SU-DHL-6 (cell line): ENCODE measurements around the gene ANKRD23.

Source experiments
- H2AFZ ChIP-seq: fragments of 200-600 bp; sonication (generic); 2 replicates; pipeline ENCODE4 v1.6.1; 2014; ENCODE audit warnings: low read depth, mild to moderate bottlenecking, moderate library complexity, mixed read lengths, antibody characterized with exemption, low read length; ENCODE audit not compliant: severe bottlenecking
- H3F3A ChIP-seq: fragments of 200-600 bp; shearing (Covaris generic); 2 replicates; pipeline ENCODE4 v1.6.0; 2016; ENCODE audit warnings: antibody characterized with exemption, mild to moderate bottlenecking; ENCODE audit not compliant: insufficient read depth
- H3K27ac ChIP-seq: fragments of 200-600 bp; sonication (generic); 2 replicates; pipeline ENCODE4 v1.5.1; 2016; ENCODE audit warnings: low read depth, mild to moderate bottlenecking, low read length, moderate library complexity, mixed read lengths
- H3K27me3 ChIP-seq: fragments of 200-600 bp; sonication (generic), shearing (Covaris generic); 2 replicates; pipeline ENCODE4 v1.6.0; 2014; ENCODE audit warnings: mild to moderate bottlenecking, low read length
- H3K36me3 ChIP-seq: fragments of 200-600 bp; sonication (generic); 2 replicates; pipeline ENCODE4 v1.6.1; 2014; ENCODE audit warnings: mild to moderate bottlenecking, low read length, mixed read lengths
- H3K4me2 ChIP-seq: fragments of 300-600, 200-600 bp; shearing (Covaris generic), sonication (generic); 2 replicates; pipeline ENCODE4 v1.6.0; 2014; ENCODE audit warnings: low read length, low read depth, mild to moderate bottlenecking; ENCODE audit not compliant: poor library complexity, severe bottlenecking
- H3K4me3 ChIP-seq: fragments of 200-600 bp; sonication (generic); 2 replicates; pipeline ENCODE4 v1.5.1; 2014; ENCODE audit warnings: antibody characterized with exemption, low read length, mild to moderate bottlenecking, mixed read lengths; ENCODE audit not compliant: insufficient read depth, poor library complexity, severe bottlenecking
- H3K79me2 ChIP-seq: fragments of 200-600 bp; sonication (generic); 2 replicates; pipeline ENCODE4 v1.6.1; 2014; ENCODE audit warnings: mild to moderate bottlenecking, low read length, moderate library complexity; ENCODE audit not compliant: insufficient read depth
- H3K9ac ChIP-seq: fragments of 200-600 bp; sonication (generic); 2 replicates; pipeline ENCODE4 v1.7.0; 2014; ENCODE audit warnings: mild to moderate bottlenecking, low read length
- H3K9me2 ChIP-seq: fragments of 200-600 bp; sonication (generic); replicated peaks from 2 replicates; pipeline ENCODE4 v1.6.1; 2014; ENCODE audit warnings: low read length; ENCODE audit not compliant: insufficient read depth
- H3K9me3 ChIP-seq: fragments of 200-600 bp; sonication (generic); 2 replicates; pipeline ENCODE4 v1.6.1; 2014; ENCODE audit warnings: low read length, mixed read lengths; ENCODE audit not compliant: insufficient read depth
- H4K20me1 ChIP-seq: fragments of 200-600 bp; sonication (generic); 2 replicates; pipeline ENCODE4 v1.6.1; 2014; ENCODE audit warnings: low read depth, mild to moderate bottlenecking, antibody characterized with exemption, low read length, moderate library complexity, mixed read lengths
- EZH2phosphoT487 ChIP-seq: fragments of 200-600 bp; sonication (generic), shearing (Covaris generic); conservative IDR thresholded peaks from 2 replicates; pipeline ENCODE4 v1.6.1; 2018; ENCODE audit warnings: mild to moderate bottlenecking, antibody characterized with exemption, low read length, moderate library complexity, mixed read lengths
- TF ChIP-seq, protein P1 (sequence below): fragments of 200-600 bp; sonication (generic); IDR thresholded peaks from one replicate; pipeline ENCODE4 v1.5.1; 2017; ENCODE audit warnings: antibody characterized with exemption, mild to moderate bottlenecking, low read length, moderate library complexity; ENCODE audit not compliant: insufficient read depth, poor library complexity, severe bottlenecking

The ANKRD23 gene

DNA sequence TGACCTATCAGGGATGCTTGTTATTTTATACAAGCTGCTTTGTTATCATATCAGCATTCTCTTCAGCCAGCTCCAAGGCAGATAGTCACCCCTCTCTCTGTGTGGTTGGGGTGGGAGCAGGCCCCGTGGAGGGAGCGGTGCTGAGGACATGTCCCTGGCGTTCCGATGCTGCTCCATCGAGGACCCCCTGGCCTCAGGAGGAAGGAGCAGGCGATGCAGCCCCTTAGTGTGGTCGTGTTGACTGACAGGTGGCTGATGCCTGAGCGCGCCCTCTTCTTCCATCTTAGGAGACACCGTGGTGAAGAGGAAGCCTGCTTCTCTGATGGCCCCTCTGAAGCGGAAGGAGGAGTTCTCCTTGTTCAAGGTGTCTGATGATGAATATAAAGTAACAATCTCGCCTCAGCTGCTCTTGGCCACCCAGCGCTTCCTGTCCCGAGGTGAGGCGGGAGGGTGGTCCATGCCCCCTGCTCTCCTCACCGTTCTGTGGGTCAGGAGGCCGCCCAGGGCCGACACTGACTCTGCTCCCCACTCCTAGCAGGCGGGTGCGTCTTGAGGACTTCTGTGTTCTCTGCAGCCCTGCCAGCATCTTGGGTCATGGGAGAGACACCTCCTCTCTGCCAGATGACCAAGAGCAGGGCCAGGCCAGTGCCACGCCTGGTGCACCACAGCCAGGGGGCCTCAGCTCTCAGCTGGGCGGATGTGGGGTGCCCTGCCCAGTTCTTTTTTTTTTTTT lies 17.1 kb downstream of the ANKRD23 start:
- no peaks in the 10 kb centered on the region for H3K36me3 ChIP-seq
- no peaks in the 10 kb centered on the region for H4K20me1 ChIP-seq

DNA sequence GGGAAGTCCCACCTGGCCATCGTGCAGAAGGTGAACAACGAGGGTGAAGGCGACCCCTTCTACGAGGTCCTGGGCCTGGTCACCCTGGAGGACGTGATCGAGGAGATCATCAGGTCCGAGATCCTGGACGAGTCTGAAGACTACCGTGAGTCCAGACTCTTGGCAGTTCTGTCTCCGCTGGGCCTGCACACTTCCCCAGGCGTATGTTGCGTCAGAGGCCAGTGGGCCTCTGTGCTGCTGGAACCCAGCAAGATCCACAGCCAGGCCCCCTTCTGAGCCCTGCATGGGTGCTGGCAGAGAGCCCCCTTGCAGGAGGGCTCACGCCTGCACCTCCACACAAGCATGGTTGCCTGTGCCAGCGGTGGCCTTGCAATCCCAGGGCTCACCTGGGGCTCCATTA lies 18.8 kb downstream of the ANKRD23 start:
- no peaks in the 10 kb centered on the region for H3K36me3 ChIP-seq

More for the DNA sequence above, 17.1 kb downstream of the ANKRD23 start:
- no peaks in the 10 kb centered on the region for H3K27me3 ChIP-seq
- no peak overlapping the region for H3K4me2 ChIP-seq
- H2AFZ ChIP-seq, result no peak overlapping the region
- no peak overlapping the region for H3K4me3 ChIP-seq
- TF ChIP-seq, protein P1, sequence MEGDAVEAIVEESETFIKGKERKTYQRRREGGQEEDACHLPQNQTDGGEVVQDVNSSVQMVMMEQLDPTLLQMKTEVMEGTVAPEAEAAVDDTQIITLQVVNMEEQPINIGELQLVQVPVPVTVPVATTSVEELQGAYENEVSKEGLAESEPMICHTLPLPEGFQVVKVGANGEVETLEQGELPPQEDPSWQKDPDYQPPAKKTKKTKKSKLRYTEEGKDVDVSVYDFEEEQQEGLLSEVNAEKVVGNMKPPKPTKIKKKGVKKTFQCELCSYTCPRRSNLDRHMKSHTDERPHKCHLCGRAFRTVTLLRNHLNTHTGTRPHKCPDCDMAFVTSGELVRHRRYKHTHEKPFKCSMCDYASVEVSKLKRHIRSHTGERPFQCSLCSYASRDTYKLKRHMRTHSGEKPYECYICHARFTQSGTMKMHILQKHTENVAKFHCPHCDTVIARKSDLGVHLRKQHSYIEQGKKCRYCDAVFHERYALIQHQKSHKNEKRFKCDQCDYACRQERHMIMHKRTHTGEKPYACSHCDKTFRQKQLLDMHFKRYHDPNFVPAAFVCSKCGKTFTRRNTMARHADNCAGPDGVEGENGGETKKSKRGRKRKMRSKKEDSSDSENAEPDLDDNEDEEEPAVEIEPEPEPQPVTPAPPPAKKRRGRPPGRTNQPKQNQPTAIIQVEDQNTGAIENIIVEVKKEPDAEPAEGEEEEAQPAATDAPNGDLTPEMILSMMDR, result no peak
- TF ChIP-seq EZH2phosphoT487, result no peak
- H3K9ac ChIP-seq, result no peak overlapping the region
- H3F3A ChIP-seq, result no peaks in the 10 kb centered on the region
- H3K27ac ChIP-seq, result no peak overlapping the region
- H3K79me2 ChIP-seq, result peaks cover 13% of the 10 kb centered on the region; the same call in 1 of the 2 replicates
- no peaks in the 10 kb centered on the region for H3K9me2 ChIP-seq
- no peaks in the 10 kb centered on the region for H3K9me3 ChIP-seq

DNA sequence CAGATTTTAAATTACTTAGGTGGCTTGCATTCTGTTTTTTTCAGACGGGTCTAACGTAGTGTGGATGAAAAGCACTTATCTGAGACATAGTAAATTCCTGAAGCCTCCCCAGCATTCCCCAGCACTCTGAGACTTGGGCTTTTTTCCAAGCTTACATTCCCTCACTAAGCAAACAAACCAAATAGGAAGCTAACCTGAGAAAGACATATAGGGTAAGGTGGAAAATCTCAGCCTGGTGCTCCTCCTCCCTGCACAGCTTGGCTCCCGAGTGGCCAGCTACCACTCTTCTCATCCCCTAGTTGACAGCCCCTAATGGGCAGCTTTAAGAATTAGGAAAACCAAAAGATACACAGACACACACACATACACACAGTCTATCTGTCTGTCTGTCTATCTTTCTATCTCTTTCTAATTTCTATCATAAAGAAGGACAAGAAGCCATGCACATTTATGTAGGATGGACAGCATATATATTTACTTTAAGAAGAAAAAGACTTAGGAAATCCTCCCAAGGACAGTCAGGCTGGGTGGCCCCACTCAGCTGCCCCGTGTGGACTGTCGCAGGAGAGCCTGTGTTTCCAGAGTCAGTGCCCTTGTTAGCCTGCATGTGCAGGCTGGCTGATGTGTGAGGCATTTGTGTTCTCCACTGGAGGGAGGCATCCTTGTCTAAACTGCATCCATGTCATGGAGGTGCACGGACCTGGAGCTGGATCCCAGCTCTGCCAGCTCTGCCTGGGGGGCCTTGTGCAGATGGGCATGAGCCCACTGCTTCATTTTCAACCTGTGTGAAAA lies 19.5 kb downstream of the ANKRD23 start:
- Histone ChIP-seq H2AFZ (no peak overlapping the region), H3K4me2 (no peak overlapping the region), H3K4me3 (no peak overlapping the region), H3K79me2 (peaks cover 34% of the 10 kb centered on the region), H3K9me3 (no peaks in the 10 kb centered on the region), H3K27ac (no peak overlapping the region), H3F3A (no peaks in the 10 kb centered on the region), H4K20me1 (no peaks in the 10 kb centered on the region), H3K9me2 (no peaks in the 10 kb centered on the region), H3K9ac (no peak overlapping the region), H3K27me3 (no peaks in the 10 kb centered on the region), H3K36me3 (no peaks in the 10 kb centered on the region)
- no peak for TF ChIP-seq EZH2phosphoT487

More for the DNA sequence above, 18.8 kb downstream of the ANKRD23 start:
- no peaks in the 10 kb centered on the region for H3K27me3 ChIP-seq
- no peaks in the 10 kb centered on the region for H3F3A ChIP-seq
- no peak overlapping the region for H3K27ac ChIP-seq
- H3K9ac ChIP-seq, result no peak overlapping the region
- no peaks in the 10 kb centered on the region for H4K20me1 ChIP-seq
- no peak overlapping the region for H3K4me2 ChIP-seq
- no peaks in the 10 kb centered on the region for H3K9me2 ChIP-seq
- H3K9me3 ChIP-seq, result no peaks in the 10 kb centered on the region
- no peak overlapping the region for H3K4me3 ChIP-seq
- peaks cover 29% of the 10 kb centered on the region for H3K79me2 ChIP-seq
- no peak for TF ChIP-seq EZH2phosphoT487
- TF ChIP-seq, protein P1, result no peak
- no peak overlapping the region for H2AFZ ChIP-seq
